Stimulated activated CD8-positive, alpha-beta memory T cell treated with anti-CD3 and anti-CD28 coated beads, Interleukin-12 subunit alpha, Interleukin-12 subunit beta, amount 100 ng/mL, for 1 hour (primary cell): Measurements from ENCODE around the gene GFOD2.

Source experiments
- DNase-seq: peaks from one replicate; pipeline ENCODE4 v3.0.0-alpha.2; 2020; ENCODE audit warnings: low read depth

The GFOD2 gene

GRCh38 chr16:67637625-67638024, 81.5 kb downstream of the GFOD2 start:
- DNase-seq: no peak

DNA sequence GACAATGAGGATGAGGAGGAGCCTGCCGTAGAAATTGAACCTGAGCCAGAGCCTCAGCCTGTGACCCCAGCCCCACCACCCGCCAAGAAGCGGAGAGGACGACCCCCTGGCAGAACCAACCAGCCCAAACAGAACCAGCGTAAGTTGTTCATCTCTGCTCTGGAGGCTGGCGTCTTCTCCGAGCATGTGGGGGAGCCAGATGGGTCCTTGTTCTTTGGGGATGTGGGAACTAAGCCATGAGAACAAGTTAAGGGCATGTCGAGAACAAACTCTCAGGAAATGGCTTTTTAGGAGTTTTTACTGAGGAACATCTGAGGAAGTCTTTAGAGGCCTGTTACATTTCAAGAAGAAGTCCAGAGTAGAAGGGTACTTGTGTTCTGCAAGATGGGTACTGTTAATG, 82.4 kb downstream of the GFOD2 start:
- DNase-seq: no peak

- DNase-seq: no peak
Measured at GRCh38 chr16:67632415-67633172, 86.5 kb downstream of the GFOD2 start.

DNA sequence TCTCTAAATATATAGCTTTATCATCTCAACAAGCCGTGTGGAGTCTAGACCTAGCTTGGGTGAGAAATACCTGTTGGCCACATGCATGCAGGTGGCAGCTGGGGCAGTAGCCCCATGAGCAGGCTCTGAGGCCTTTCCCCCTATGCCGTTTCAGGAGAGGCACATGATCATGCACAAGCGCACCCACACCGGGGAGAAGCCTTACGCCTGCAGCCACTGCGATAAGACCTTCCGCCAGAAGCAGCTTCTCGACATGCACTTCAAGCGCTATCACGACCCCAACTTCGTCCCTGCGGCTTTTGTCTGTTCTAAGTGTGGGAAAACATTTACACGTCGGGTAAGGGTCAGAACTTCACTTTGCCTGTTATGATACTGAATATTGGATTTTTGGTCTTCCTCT, 90.9 kb downstream of the GFOD2 start:
- DNase-seq: no peak
